Neural progenitor cell (in vitro differentiated cells): ENCODE data around the gene ZDBF2.

Experiments
- EZH2 ChIP-seq: fragments of 200-600 bp; sonication (generic); IDR thresholded peaks from 2 replicates; pipeline ENCODE4 v1.6.1; 2017; ENCODE audit warnings: antibody characterized with exemption, mild to moderate bottlenecking, moderate library complexity
- EZH2phosphoT487 ChIP-seq: fragments of 200-600 bp; sonication (generic); IDR thresholded peaks from 2 replicates; pipeline ENCODE4 v1.6.1; 2017; ENCODE audit warnings: antibody characterized with exemption
- TF ChIP-seq, protein P1 (sequence below): fragments of 200-600 bp; sonication (generic); IDR thresholded peaks from 2 replicates; pipeline ENCODE4 v1.5.1; 2017; ENCODE audit warnings: antibody characterized with exemption, mild to moderate bottlenecking

DNA sequence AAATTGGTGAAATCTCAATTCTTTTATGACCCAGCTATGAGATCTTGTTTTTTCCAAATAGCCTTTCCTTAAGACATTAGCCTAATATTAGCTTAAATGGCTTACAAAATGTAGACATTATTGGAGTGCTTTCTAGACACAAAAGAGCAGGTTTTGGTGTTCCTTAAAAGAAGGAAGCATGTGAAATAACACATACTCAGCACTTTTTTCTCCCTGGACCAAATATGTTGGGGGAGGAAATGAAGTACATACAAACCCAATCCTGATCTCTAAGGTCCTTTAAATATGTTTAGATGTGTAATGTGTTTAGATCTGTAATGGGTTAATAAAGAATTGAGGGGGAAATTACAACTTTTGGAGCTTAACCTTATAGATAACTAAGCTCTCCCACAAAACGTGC is 3.4 kb upstream of the ZDBF2 start:
- TF ChIP-seq, protein P1, sequence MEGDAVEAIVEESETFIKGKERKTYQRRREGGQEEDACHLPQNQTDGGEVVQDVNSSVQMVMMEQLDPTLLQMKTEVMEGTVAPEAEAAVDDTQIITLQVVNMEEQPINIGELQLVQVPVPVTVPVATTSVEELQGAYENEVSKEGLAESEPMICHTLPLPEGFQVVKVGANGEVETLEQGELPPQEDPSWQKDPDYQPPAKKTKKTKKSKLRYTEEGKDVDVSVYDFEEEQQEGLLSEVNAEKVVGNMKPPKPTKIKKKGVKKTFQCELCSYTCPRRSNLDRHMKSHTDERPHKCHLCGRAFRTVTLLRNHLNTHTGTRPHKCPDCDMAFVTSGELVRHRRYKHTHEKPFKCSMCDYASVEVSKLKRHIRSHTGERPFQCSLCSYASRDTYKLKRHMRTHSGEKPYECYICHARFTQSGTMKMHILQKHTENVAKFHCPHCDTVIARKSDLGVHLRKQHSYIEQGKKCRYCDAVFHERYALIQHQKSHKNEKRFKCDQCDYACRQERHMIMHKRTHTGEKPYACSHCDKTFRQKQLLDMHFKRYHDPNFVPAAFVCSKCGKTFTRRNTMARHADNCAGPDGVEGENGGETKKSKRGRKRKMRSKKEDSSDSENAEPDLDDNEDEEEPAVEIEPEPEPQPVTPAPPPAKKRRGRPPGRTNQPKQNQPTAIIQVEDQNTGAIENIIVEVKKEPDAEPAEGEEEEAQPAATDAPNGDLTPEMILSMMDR, result no peak
- no peak for TF ChIP-seq EZH2
- TF ChIP-seq EZH2phosphoT487, result peak; percentile 14
